Stomach (tissue), 4 donors: ENCODE results near the gene EVI2B.

Source experiments
- CTCF ChIP-seq, 7 experiments: fragments of 450-650 bp in 4 of 7; fragments of 200-600 bp in 3 of 7; sonication (generic) in 3 of 7; IDR thresholded peaks; one replicate each; pipeline ENCODE4 v1.5.1; 2016 to 2019; ENCODE audit warnings: antibody characterized with exemption in 7 of 7, control low read depth in 2 of 7, mild to moderate bottlenecking in 1 of 7
- POLR2A ChIP-seq, 4 donors: fragments of 450-650 bp; IDR thresholded peaks; one replicate each; pipeline ENCODE4 v1.6.1; 2016; ENCODE audit warnings: antibody characterized with exemption in 4 of 4, control low read depth in 2 of 4, mild to moderate bottlenecking in 1 of 4, moderate library complexity in 1 of 4
- POLR2AphosphoS5 ChIP-seq, 3 donors: sonication (generic); formaldehyde crosslinking; IDR thresholded peaks; one replicate each; pipeline ENCODE4 v1.6.1; 2016; ENCODE audit warnings: antibody characterized with exemption in 3 of 3

GRCh38 chr17:31309556-31309955 is 4.3 kb downstream of the EVI2B start:
- TF ChIP-seq POLR2A (IDR thresholded peaks at IDR 0.05) (no peak), CTCF (IDR thresholded peaks at IDR 0.05) (no peak), POLR2AphosphoS5 (IDR thresholded peaks at IDR 0.05) (no peak)
